OCI-LY1 (cell line): ENCODE results near the gene PRSS53.

ENCODE experiments used
- H2AFZ ChIP-seq: fragments of 200-600 bp; sonication (generic), shearing (Covaris generic); 2 replicates; pipeline ENCODE4 v1.6.0; 2014; ENCODE audit warnings: antibody characterized with exemption, mild to moderate bottlenecking, low read length
- H3F3A ChIP-seq: fragments of 200-600 bp; sonication (generic), shearing (Covaris generic); 2 replicates; pipeline ENCODE4 v1.6.0; 2014; ENCODE audit warnings: mild to moderate bottlenecking, antibody characterized with exemption, low read length, moderate library complexity; ENCODE audit not compliant: insufficient read depth
- H3K27ac ChIP-seq: fragments of 200-600 bp; sonication (generic); 2 replicates; pipeline ENCODE4 v1.5.1; 2014; ENCODE audit warnings: low read length, mixed run types, mild to moderate bottlenecking, low read depth; ENCODE audit not compliant: poor library complexity, severe bottlenecking
- H3K27me3 ChIP-seq: fragments of 200-600 bp; sonication (generic); 2 replicates; pipeline ENCODE4 v1.6.0; 2014; ENCODE audit warnings: antibody characterized with exemption, mild to moderate bottlenecking, low read length, moderate library complexity; ENCODE audit not compliant: insufficient read depth
- H3K36me3 ChIP-seq: fragments of 200-600 bp; sonication (generic); 2 replicates; pipeline ENCODE4 v1.6.1; 2014; ENCODE audit warnings: mild to moderate bottlenecking, antibody characterized with exemption, low read length, moderate library complexity, mixed read lengths; ENCODE audit not compliant: insufficient read depth
- H3K4me1 ChIP-seq: fragments of 200-600 bp; sonication (generic); 2 replicates; pipeline ENCODE4 v1.5.1; 2014; ENCODE audit warnings: mild to moderate bottlenecking, low read length, moderate library complexity; ENCODE audit not compliant: insufficient read depth, severe bottlenecking
- H3K4me2 ChIP-seq: fragments of 200-600 bp; sonication (generic), shearing (Covaris generic); 2 replicates; pipeline ENCODE4 v1.6.1; 2014; ENCODE audit warnings: low read length
- H3K4me3 ChIP-seq: fragments of 200-600 bp; sonication (generic); 2 replicates; pipeline ENCODE4 v1.5.1; 2014; ENCODE audit warnings: low read length, low read depth, mild to moderate bottlenecking, mixed read lengths; ENCODE audit not compliant: poor library complexity, severe bottlenecking
- H3K79me2 ChIP-seq: fragments of 200-600 bp; shearing (Covaris generic); 2 replicates; pipeline ENCODE4 v1.6.1; 2016; ENCODE audit warnings: mixed run types, low read length, mixed read lengths; ENCODE audit not compliant: insufficient read depth
- H3K9ac ChIP-seq: fragments of 200-600 bp; sonication (generic), shearing (Covaris generic); 2 replicates; pipeline ENCODE4 v1.6.1; 2014; ENCODE audit warnings: mild to moderate bottlenecking, low read length, mixed read lengths
- H3K9me2 ChIP-seq: fragments of 200-600 bp; sonication (generic), shearing (Covaris generic); 2 replicates; pipeline ENCODE4 v1.6.1; 2014; ENCODE audit warnings: low read depth, mild to moderate bottlenecking, low read length, mixed read lengths
- H3K9me3 ChIP-seq: fragments of 200-600 bp; shearing (Covaris generic); 2 replicates; pipeline ENCODE4 v1.6.1; 2014; ENCODE audit warnings: low read length, mixed read lengths
- H4K20me1 ChIP-seq: fragments of 200-600 bp; sonication (generic), shearing (Covaris generic); 2 replicates; pipeline ENCODE4 v1.6.0; 2016; ENCODE audit warnings: mild to moderate bottlenecking, low read length; ENCODE audit not compliant: insufficient read depth
- EZH2 ChIP-seq: fragments of 200-600 bp; sonication (generic), shearing (Covaris generic); IDR thresholded peaks from 2 replicates; pipeline ENCODE4 v1.8.0; 2017; ENCODE audit warnings: borderline replicate concordance, mixed run types, mild to moderate bottlenecking, antibody characterized with exemption, low read length, moderate library complexity, mixed read lengths
- TF ChIP-seq, protein P1 (sequence below): fragments of 200-600 bp; sonication (generic), shearing (Covaris generic); IDR thresholded peaks from 2 replicates; pipeline ENCODE4 v1.5.1; 2017; ENCODE audit warnings: mild to moderate bottlenecking, antibody characterized with exemption, low read length, moderate library complexity, mixed read lengths

PRSS53 gene

DNA sequence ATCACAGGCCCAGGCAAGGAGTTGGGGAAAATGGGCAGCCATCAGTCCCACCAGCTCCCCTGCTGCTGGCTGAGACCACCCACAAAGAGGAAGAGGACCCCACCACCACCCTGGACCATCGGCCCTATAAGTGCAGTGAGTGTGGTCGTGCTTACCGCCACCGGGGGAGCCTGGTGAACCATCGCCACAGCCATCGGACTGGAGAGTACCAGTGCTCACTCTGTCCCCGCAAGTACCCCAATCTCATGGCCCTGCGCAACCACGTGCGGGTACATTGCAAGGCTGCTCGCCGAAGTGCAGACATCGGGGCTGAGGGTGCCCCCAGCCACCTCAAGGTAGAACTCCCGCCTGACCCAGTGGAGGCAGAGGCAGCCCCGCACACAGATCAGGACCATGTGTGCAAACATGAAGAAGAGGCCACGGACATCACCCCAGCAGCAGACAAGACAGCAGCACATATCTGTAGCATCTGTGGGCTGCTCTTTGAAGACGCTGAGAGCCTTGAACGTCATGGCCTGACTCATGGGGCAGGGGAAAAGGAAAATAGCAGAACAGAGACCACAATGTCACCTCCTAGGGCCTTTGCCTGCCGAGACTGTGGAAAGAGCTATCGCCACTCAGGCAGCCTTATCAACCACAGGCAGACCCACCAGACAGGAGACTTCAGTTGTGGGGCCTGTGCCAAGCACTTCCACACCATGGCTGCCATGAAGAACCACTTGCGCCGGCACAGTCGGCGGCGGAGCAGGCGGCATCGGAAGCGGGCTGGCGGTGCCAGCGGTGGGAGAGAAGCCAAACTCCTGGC lies 10.9 kb downstream of the PRSS53 start:
- Histone ChIP-seq H3K9ac (no peak overlapping the region), H3K9me3 (no peaks in the 10 kb centered on the region), H3K4me1 (peaks cover 9% of the 10 kb centered on the region), H2AFZ (no peak overlapping the region), H3K9me2 (no peaks in the 10 kb centered on the region), H3K4me2 (no peak overlapping the region), H3K27me3 (no peaks in the 10 kb centered on the region), H3K4me3 (no peak overlapping the region), H3K27ac (no peak overlapping the region), H3F3A (no peaks in the 10 kb centered on the region), H3K36me3 (peaks cover 61% of the 10 kb centered on the region), H3K79me2 (peaks cover 6% of the 10 kb centered on the region; the same call in 1 of the 2 replicates), H4K20me1 (no peaks in the 10 kb centered on the region)
- TF ChIP-seq EZH2, result no peak
- TF ChIP-seq, protein P1, sequence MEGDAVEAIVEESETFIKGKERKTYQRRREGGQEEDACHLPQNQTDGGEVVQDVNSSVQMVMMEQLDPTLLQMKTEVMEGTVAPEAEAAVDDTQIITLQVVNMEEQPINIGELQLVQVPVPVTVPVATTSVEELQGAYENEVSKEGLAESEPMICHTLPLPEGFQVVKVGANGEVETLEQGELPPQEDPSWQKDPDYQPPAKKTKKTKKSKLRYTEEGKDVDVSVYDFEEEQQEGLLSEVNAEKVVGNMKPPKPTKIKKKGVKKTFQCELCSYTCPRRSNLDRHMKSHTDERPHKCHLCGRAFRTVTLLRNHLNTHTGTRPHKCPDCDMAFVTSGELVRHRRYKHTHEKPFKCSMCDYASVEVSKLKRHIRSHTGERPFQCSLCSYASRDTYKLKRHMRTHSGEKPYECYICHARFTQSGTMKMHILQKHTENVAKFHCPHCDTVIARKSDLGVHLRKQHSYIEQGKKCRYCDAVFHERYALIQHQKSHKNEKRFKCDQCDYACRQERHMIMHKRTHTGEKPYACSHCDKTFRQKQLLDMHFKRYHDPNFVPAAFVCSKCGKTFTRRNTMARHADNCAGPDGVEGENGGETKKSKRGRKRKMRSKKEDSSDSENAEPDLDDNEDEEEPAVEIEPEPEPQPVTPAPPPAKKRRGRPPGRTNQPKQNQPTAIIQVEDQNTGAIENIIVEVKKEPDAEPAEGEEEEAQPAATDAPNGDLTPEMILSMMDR, result no peak; the same call in 1 of the 2 replicates

DNA sequence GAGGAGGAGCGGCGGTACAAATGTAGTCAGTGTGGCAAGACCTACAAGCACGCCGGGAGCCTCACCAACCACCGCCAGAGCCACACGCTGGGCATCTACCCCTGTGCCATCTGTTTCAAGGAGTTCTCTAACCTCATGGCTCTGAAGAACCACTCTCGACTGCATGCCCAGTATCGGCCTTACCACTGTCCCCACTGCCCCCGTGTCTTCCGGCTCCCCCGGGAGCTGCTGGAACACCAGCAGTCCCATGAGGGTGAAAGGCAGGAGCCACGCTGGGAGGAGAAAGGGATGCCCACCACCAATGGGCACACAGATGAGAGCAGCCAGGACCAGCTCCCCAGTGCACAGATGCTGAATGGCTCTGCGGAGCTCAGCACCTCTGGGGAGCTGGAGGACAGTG lies 11.7 kb downstream of the PRSS53 start:
- Histone ChIP-seq H3K79me2 (peaks cover 13% of the 10 kb centered on the region), H3K4me2 (no peak overlapping the region), H3K9me3 (no peaks in the 10 kb centered on the region), H3K36me3 (peaks cover 54% of the 10 kb centered on the region), H4K20me1 (no peaks in the 10 kb centered on the region), H3K27me3 (no peaks in the 10 kb centered on the region), H3K9ac (no peak overlapping the region), H3K9me2 (no peaks in the 10 kb centered on the region), H3K27ac (no peak overlapping the region), H3K4me1 (peaks cover 14% of the 10 kb centered on the region), H3K4me3 (no peak overlapping the region), H2AFZ (no peak overlapping the region), H3F3A (no peaks in the 10 kb centered on the region)
- TF ChIP-seq, protein P1, result no peak
- no peak for TF ChIP-seq EZH2

DNA sequence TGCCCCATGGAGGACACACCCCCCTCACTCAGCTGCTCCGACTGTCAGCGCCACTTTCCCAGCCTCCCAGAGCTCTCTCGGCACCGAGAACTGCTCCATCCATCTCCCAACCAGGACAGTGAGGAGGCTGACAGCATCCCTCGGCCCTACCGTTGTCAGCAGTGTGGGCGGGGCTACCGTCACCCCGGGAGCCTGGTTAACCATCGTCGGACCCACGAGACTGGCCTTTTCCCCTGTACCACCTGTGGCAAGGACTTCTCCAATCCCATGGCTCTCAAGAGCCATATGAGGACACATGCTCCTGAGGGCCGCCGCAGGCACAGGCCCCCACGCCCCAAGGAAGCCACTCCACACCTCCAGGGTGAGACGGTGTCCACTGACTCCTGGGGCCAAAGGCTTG lies 12.4 kb downstream of the PRSS53 start:
- Histone ChIP-seq H4K20me1 (no peaks in the 10 kb centered on the region), H3K36me3 (peaks cover 54% of the 10 kb centered on the region), H3K9me3 (no peaks in the 10 kb centered on the region), H3K4me3 (no peak overlapping the region), H2AFZ (no peak overlapping the region), H3K27ac (no peak overlapping the region), H3K4me2 (no peak overlapping the region), H3K27me3 (no peaks in the 10 kb centered on the region), H3F3A (no peaks in the 10 kb centered on the region), H3K9me2 (no peaks in the 10 kb centered on the region), H3K4me1 (peaks cover 21% of the 10 kb centered on the region), H3K9ac (no peak overlapping the region), H3K79me2 (peaks cover 20% of the 10 kb centered on the region)
- TF ChIP-seq, protein P1, result no peak
- no peak for TF ChIP-seq EZH2
